Superior temporal gyrus (tissue), 1 donor: Measurements from ENCODE around the gene CDK4.
"Not testable (repeated sequence)": the region's sequence is repeated elsewhere in the genome, so short reads cannot be mapped to it uniquely, and the experiment has no call there.

Source experiments
- DNase-seq: peaks from one replicate; pipeline ENCODE4 v3.0.0-alpha.2; 2016; ENCODE audit errors: extremely low spot score

The CDK4 gene

DNA sequence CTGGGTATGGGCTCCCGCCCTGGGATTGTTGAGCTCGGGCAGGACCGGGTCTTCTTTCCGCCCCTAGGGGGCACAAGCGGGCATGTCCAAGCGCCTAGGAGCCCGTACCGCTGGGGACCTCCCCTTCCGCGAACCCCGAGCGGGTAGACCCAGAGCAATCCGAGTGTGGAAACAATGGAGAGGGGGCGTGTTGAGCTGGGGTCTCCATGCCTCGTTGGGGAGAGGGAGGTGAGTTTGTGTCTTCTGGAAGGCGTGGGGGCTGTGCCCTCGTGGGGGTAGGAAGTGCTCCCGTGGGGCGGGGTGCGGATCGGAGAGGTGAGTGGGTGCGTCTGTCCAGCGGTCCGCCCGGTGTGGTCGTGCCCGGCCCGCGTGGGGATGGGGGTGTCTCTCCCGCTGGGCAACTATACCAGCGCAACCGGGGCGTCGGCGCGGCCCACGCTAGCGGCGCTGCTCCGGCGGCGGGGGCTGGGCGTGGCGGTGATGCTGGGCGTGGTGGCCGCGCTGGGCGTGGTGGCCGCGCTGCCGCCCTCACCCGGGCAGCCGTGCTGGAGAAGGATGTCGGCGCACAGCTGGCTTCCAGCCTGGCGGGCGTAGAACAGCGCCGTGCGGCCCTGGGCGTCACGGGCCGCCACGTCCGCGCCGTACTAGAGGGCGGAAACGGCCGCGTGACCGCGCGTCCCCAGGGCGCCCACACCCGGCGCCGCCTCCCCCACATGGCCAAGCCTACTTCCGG is 25.8 kb downstream of the CDK4 start:
- peak; percentile 72 for DNase-seq

DNA sequence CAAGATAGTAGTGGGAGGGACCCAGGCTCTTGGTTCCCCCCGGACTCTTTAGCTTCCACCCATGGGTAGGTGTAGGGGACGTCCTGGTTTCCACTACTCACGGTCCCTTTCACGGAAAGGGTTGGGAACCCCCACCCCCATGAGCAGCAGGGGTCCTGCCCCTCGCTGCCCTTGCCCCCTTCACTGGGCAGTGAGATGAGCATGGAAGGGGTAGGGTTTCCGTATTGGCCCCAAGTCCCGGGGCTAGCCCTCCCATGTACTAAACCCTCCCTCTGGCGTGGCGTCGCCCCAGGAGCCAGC is 26.3 kb downstream of the CDK4 start:
- DNase-seq = no peak

- no peak for DNase-seq
Observed at GRCh38 chr12:57724936-57725740, 27.0 kb downstream of the CDK4 start.

- no peak for DNase-seq
Observed at GRCh38 chr12:57724003-57724935, 27.8 kb downstream of the CDK4 start.

GRCh38 chr12:57723630-57723962 is 28.5 kb downstream of the CDK4 start:
- no peak for DNase-seq

DNA sequence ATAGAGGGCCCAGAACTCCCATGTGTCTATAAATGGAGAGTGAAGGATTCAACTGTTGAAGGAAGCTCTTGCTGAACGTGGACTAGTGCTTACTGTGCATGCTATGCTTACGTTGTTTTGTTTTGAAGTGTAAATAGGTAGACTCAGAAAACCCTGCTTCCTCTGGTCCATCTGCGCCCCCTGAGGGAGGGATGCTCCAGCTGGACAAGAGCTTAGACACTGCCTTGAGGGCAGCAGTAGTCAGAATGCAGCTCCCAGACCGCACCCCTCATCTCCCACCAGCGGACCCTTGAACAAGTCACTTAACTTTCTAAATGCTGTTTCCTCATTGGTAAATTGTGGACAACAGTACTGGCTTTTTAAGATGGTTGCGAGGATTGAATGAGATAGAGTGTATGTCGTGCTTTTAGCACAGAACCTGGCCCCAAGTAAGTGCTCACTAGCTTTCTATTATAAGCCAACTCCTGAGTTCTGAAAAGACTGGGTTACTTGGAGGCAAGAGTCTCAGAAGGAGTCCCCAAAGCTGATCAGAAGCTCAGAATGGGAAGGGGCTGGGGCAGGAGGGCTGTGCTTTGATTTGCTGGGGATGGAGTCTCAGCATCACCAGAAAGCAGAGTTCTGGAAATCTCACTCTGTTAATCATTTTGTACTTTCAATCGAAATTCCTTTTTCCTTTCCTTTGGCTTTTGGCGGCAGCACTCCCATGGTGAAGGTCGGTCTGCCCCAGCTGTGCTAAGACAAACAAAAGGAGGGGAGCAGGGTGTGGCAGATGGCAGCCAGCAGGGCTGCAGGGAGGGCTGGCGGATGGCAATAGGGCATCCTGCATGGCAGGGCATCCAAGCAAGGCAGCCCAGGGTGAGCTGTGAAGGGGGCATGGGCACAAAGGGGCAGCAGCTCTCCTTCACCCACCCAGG is 29.1 kb downstream of the CDK4 start:
- no peak for DNase-seq

DNA sequence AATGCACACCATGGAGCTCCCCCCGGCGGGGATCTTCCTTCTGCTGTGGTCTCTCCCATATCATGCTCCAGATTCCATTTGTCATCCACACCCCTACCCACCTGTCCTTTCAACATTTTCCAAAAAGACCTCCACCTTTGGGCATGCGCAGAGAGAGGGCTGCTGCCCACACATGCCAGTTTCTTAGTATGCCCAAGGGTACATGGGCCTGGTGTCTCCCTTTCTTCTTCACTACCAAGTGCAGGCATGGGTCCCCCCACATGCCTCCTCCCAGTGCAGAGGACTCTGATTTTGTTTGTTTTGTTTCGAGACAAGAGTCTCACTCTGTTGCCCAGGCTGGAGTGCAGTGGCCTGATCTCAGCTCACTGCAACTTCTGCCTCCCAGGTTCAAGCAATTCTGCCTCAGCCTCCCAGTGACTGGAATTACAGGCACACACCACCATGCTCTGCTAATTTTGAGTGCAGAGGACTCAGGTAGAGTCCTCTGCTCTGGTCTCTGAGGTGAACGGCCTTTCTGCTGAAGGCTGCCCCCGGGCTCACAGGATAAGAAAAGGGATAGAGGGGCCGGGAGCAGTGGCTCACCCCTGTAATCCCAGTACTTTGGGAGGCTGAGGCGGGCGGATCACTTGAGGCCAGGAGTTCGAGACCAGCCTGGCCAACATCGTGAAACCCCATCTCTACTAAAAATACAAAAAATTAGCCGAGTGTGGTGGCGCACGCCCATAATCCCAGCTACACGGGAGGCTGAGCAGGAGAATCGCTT is 30.1 kb downstream of the CDK4 start:
- DNase-seq = not testable (repeated sequence)

GRCh38 chr12:57720606-57721595 is 31.2 kb downstream of the CDK4 start:
- no peak for DNase-seq

GRCh38 chr12:57719777-57720605 is 32.1 kb downstream of the CDK4 start:
- DNase-seq = no peak

GRCh38 chr12:57718641-57719528 is 33.2 kb downstream of the CDK4 start:
- DNase-seq = no peak

DNA sequence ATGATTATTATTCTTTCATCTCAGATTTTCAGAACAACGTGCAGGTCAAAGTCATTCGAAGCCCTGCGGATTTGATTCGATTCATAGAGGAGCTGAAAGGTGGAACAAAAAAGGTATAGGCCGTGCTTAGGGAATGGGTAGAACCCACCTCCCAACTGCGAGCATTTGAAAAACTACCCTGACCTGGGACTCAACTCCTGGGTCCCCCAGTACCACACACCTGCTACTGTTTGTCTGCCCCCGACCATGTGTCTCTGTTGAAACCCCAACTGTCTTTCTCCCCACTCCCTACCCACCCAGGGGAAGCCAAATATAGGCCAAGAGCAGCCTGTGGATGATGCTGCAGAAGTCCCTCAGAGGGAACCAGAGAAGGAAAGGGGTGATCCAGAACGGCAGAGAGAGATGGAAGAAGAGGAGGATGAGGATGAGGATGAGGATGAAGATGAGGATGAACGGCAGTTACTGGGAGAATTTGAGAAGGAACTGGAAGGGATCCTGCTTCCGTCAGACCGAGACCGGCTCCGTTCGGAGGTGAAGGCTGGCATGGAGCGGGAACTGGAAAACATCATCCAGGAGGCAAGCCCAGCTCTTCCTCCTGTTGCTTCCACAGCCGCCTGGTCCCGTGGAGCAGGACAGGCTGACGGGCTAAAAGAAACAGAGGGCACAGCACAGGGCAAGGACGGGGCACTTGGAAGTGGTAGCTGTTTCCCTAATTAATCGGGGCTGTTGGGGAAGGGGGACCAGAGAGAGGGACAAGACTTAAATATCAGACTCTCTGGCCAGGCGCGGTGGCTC is 34.1 kb downstream of the CDK4 start:
- DNase-seq = no peak

GRCh38 chr12:57717131-57717530 is 35.0 kb downstream of the CDK4 start:
- no peak for DNase-seq

DNA sequence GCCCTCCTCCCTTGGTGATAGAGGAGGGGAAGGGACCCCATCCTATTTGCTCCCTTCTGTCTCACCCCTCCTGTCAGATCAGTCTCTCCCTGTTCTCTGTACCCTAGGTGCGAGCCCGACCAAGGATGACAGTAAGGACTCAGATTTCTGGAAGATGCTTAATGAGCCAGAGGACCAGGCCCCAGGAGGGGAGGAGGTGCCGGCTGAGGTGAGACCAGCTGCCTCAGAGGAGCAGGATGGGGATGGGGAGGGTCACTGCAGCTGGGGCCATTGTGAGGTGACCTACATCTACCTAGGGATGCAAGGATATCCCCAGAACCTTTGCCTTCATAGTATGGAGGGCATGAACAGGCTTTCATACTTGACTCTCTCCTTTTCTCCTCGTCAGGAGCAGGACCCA is 35.8 kb downstream of the CDK4 start:
- no peak for DNase-seq

- no peak for DNase-seq
Observed at GRCh38 chr12:57715786-57716185, 36.3 kb downstream of the CDK4 start.

GRCh38 chr12:57715036-57715748 is 36.9 kb downstream of the CDK4 start:
- not testable (repeated sequence) for DNase-seq

- no peak for DNase-seq
Observed at GRCh38 chr12:57713209-57713608, 38.9 kb downstream of the CDK4 start.
